ENCODE data around the gene YPEL1.

DNA sequence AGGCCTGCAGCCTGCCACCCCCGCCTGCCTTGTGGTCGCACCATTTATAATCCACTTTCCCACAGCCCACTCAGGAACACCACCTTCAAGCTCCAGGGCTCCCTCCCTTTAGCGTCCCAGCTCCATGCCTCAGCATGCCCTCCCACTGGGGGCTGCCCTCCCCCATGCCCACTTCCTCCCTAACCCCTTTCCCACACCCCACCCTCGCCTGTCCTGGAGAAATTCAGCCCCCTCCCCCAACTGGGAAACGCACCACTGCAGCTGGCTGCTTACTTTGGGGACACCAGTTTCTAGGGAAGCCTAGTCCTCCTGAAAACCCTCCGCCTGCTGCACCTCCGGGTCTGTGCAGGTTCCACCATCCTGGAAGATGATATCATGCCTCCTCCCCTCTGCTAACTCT lies 3.4 kb upstream of the YPEL1 start:
- TF ChIP-seq, protein P1, sequence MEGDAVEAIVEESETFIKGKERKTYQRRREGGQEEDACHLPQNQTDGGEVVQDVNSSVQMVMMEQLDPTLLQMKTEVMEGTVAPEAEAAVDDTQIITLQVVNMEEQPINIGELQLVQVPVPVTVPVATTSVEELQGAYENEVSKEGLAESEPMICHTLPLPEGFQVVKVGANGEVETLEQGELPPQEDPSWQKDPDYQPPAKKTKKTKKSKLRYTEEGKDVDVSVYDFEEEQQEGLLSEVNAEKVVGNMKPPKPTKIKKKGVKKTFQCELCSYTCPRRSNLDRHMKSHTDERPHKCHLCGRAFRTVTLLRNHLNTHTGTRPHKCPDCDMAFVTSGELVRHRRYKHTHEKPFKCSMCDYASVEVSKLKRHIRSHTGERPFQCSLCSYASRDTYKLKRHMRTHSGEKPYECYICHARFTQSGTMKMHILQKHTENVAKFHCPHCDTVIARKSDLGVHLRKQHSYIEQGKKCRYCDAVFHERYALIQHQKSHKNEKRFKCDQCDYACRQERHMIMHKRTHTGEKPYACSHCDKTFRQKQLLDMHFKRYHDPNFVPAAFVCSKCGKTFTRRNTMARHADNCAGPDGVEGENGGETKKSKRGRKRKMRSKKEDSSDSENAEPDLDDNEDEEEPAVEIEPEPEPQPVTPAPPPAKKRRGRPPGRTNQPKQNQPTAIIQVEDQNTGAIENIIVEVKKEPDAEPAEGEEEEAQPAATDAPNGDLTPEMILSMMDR (IDR thresholded peaks at IDR 0.05) = no peak
- no peak for TF ChIP-seq POLR2A (IDR thresholded peaks at IDR 0.05)
